GM23248 (cell line): ENCODE results near the gene OLFM1.

Experiments
- EZH2 ChIP-seq: fragments of 200-600 bp; sonication (generic); IDR thresholded peaks from 2 replicates; pipeline ENCODE4 v1.6.1; 2018; ENCODE audit warnings: antibody characterized with exemption, mild to moderate bottlenecking; ENCODE audit not compliant: insufficient read depth, poor library complexity, severe bottlenecking
- EZH2phosphoT487 ChIP-seq: fragments of 200-600 bp; sonication (generic); IDR thresholded peaks from 2 replicates; pipeline ENCODE4 v1.6.1; 2018; ENCODE audit warnings: antibody characterized with exemption, moderate library complexity, mild to moderate bottlenecking, low read depth; ENCODE audit not compliant: insufficient read depth

DNA sequence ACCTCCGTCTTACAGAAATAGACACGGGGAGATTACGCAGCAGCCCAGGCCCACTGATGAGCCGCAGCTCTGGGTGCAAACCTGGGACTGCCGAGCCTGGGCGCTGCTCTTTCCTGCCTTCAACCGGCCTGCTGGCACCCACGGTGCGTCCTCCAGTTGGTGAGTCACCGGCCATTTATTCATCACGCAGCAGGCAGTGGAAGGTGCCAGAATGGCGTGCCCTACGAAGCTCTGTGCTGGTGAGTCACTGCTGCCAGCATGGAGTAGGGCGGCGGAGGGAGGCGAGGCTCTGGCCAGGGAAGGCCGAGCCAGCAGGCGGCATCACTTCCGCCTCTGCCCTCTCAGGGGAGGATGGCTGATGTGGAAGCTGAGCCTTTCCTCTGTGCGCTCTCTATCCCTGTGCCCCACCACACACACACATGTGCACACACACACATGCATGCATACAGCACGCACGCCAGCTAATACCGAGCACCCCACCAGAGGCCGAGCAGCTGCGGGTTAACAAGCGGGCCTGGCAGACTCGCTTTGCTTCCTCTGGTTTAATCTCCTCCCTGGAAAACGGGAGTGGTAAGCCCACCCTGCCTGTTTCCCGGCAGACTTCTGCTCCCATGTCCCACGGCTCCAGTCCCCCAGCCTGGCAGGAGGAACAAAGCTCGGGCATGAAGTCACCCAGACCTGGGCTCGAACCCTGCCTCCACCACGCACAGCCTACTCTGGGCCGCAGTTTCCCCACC lies 39.2 kb downstream of the OLFM1 start:
- no peak for TF ChIP-seq EZH2phosphoT487
- TF ChIP-seq EZH2: no peak
